GM12878 (cell line): ENCODE results near the gene HOOK2. TPM values are rescaled to one million over a fixed set of nuclear protein-coding genes. Genes with fewer than 3 reads are reported as not detected.

ENCODE experiments used
- ATF7 ChIP-seq: fragments of 450-650 bp; IDR thresholded peaks from 2 replicates; pipeline ENCODE4 v1.6.1; 2016; ENCODE audit warnings: low read depth, mild to moderate bottlenecking
- BHLHE40 ChIP-seq, 2 experiments: fragments of 450-650 bp in 1 of 2; IDR thresholded peaks; 2 replicates each; pipeline ENCODE4 v1.6.1; 2011 to 2017; ENCODE audit warnings: low read depth in 2 of 2, borderline replicate concordance in 1 of 2, improper control_type of control experiment in 1 of 2, low read length in 1 of 2, mild to moderate bottlenecking in 1 of 2
- CBX3 ChIP-seq: fragments of 200-600 bp; sonication (generic); IDR thresholded peaks from 2 replicates; pipeline ENCODE4 v1.6.1; 2016; ENCODE audit warnings: low read depth, borderline replicate concordance
- CBX5 ChIP-seq: sonication (generic); IDR thresholded peaks from 2 replicates; pipeline ENCODE4 v1.6.1; 2016; ENCODE audit warnings: low read depth, moderate library complexity, mild to moderate bottlenecking, inconsistent platforms
- CTCF ChIP-seq, 3 experiments: IDR thresholded peaks in 2 of 3; conservative IDR thresholded peaks in 1 of 3; 2 replicates each; pipeline ENCODE4 v1.5.1; 2011; ENCODE audit warnings: low read depth in 3 of 3, low read length in 3 of 3, mild to moderate bottlenecking in 3 of 3, control low read depth in 2 of 3, moderate library complexity in 2 of 3, inconsistent platforms in 1 of 3, mixed read lengths in 1 of 3; ENCODE audit not compliant: control insufficient read depth in 2 of 3, insufficient read depth in 1 of 3; ENCODE audit errors: extremely low read depth in 1 of 3
- EED ChIP-seq: sonication (generic); IDR thresholded peaks from 2 replicates; pipeline ENCODE4 v1.6.1; 2016; ENCODE audit warnings: antibody characterized with exemption, low read depth
- ESRRA ChIP-seq: IDR thresholded peaks from 2 replicates; pipeline ENCODE4 v1.6.1; 2012; ENCODE audit warnings: mild to moderate bottlenecking, low read length, improper control_type of control experiment
- EZH2 ChIP-seq: IDR thresholded peaks from 2 replicates; pipeline ENCODE4 v1.6.1; 2012; ENCODE audit warnings: low read depth, mild to moderate bottlenecking, control low read depth, inconsistent platforms, low read length, borderline replicate concordance; ENCODE audit not compliant: control insufficient read depth
- HCFC1 ChIP-seq: fragments of 150-350 bp; IDR thresholded peaks from 2 replicates; pipeline ENCODE4 v1.6.1; 2014; ENCODE audit warnings: low read length
- IKZF1 ChIP-seq: fragments of 450-650 bp; conservative IDR thresholded peaks from 2 replicates; pipeline ENCODE4 v1.6.1; 2017; ENCODE audit warnings: antibody characterized with exemption, mild to moderate bottlenecking
- IRF4 ChIP-seq: IDR thresholded peaks from 2 replicates; pipeline ENCODE4 v1.6.1; 2011; ENCODE audit warnings: low read depth, low read length
- NFIC ChIP-seq: IDR thresholded peaks from 2 replicates; pipeline ENCODE4 v1.6.1; 2012; ENCODE audit warnings: low read depth, mild to moderate bottlenecking, inconsistent platforms, low read length, moderate library complexity
- PBX3 ChIP-seq: IDR thresholded peaks from 2 replicates; pipeline ENCODE4 v1.6.1; 2011; ENCODE audit warnings: mild to moderate bottlenecking, low read depth, low read length, moderate library complexity; ENCODE audit not compliant: insufficient replicate concordance
- RAD51 ChIP-seq: fragments of 450-650 bp; IDR thresholded peaks from 2 replicates; pipeline ENCODE4 v1.6.1; 2016; ENCODE audit warnings: moderate library complexity, mild to moderate bottlenecking, inconsistent platforms
- RBBP5 ChIP-seq: fragments of 200-600 bp; sonication (generic); conservative IDR thresholded peaks from 2 replicates; pipeline ENCODE4 v1.6.1; 2016
- SMARCA5 ChIP-seq: fragments of 450-650 bp; IDR thresholded peaks from 2 replicates; pipeline ENCODE4 v1.6.1; 2017; ENCODE audit warnings: mild to moderate bottlenecking
- TARDBP ChIP-seq: IDR thresholded peaks from 2 replicates; pipeline ENCODE4 v1.6.1; 2016; ENCODE audit warnings: borderline replicate concordance
- ZNF622 ChIP-seq: fragments of 450-650 bp; IDR thresholded peaks from 2 replicates; pipeline ENCODE4 v1.6.1; 2017; ENCODE audit warnings: mild to moderate bottlenecking, inconsistent platforms
- polyA plus RNA-seq, 11 experiments: library from polyadenylated mRNA; depleted of rRNA in 4 of 11; unstranded in 6 of 11; stranded (reverse) in 5 of 11; fragments of >200 nt; fragmentation: Nextera tagmentation in 4 of 11; fragmentation: Illumina TruSeq in 1 of 11; extraction: Ambion mirVana in 4 of 11; extraction: Trizol in 1 of 11; gene quantifications; 1 replicate in 1 of 11; 2 replicates in 10 of 11; pipeline versions ENCODE4 v1.2.1 to v1.2.3, GENCODE V29; 2011 to 2016; ENCODE audit warnings: inconsistent platforms in 2 of 11, missing spikeins in 2 of 11, low read depth in 1 of 11
- total RNA-seq, 4 experiments: library from RNA; depleted of rRNA in 3 of 4; stranded (reverse); fragments of >200 nt in 3 of 4; fragmentation: Illumina TruSeq in 1 of 4; extraction: Trizol in 1 of 4; gene quantifications; 2 replicates each; pipeline versions ENCODE4 v1.2.1 to v1.2.3, GENCODE V29; 2013 to 2021
- TF ChIP-seq, protein P1 (sequence below): fragments of 450-650 bp; IDR thresholded peaks from 2 replicates; pipeline ENCODE4 v1.6.1; 2017; ENCODE audit warnings: low read depth, mild to moderate bottlenecking, moderate library complexity
- TF ChIP-seq, protein P2 (sequence below): IDR thresholded peaks from 2 replicates; pipeline ENCODE4 v1.6.1; 2011; ENCODE audit warnings: borderline replicate concordance, low read depth, mild to moderate bottlenecking, moderate library complexity, mixed read lengths, low read length; ENCODE audit not compliant: insufficient read depth; ENCODE audit errors: extremely low read length
- TF ChIP-seq, protein P3 (sequence below): IDR thresholded peaks from 2 replicates; pipeline ENCODE4 v1.6.1; 2012; ENCODE audit warnings: low read depth, low read length, improper control_type of control experiment

Gene HOOK2
- total and polyA plus RNA-seq, 10 of the 15 experiments (the other 5 are each of a cell fraction or from before 2014, with no cell fraction given), result 1.5 to 9.6 (median 6.2) TPM

DNA sequence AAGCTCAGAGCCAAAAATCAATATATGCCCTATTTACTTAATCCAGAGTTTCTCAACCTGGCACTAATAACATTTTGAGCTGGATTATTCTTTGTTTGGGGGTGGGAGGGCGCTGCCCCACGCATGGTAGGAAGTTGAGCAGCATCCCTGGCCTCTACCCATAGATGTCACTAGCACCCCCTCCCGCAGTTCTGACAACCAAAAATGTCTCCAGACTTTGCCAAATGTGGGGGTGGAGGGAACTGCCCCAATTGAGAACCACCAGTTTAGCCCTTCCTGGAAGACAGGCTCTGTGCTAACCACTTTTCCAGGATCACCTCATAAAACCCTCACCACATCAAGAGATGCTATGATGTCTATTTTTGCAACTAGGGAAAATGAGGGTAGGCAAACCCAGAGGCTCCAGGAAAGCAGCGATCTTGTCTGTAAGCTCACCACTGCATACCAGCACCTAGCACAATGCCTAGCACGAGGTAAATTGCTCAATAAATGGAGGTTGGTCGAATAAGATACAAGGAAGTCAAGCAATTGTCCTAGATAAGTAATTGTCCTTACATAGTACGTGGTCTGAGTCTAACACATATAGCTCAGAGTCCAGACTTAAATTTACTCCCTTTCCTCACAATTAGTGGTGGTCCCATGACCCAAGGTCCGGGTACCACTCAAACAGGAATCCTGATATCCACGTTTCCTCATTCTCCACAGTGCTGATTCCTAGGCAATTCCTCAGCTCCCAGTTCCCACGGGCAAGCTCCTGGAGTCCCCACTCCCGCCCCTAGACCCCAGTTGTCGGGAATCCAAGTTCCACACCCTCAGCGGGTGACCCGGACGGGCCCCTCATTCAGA is 41.8 kb downstream of the HOOK2 start (continued):
- TF ChIP-seq, protein P1, sequence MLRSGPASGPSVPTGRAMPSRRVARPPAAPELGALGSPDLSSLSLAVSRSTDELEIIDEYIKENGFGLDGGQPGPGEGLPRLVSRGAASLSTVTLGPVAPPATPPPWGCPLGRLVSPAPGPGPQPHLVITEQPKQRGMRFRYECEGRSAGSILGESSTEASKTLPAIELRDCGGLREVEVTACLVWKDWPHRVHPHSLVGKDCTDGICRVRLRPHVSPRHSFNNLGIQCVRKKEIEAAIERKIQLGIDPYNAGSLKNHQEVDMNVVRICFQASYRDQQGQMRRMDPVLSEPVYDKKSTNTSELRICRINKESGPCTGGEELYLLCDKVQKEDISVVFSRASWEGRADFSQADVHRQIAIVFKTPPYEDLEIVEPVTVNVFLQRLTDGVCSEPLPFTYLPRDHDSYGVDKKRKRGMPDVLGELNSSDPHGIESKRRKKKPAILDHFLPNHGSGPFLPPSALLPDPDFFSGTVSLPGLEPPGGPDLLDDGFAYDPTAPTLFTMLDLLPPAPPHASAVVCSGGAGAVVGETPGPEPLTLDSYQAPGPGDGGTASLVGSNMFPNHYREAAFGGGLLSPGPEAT, result no peak
- TF ChIP-seq CBX3, result no peak
- no peak for TF ChIP-seq NFIC
- no peak; a peak in 1 of 4 replicates for TF ChIP-seq BHLHE40 (IDR thresholded peaks at IDR 0.05; ENCODE audit: borderline replicate concordance in 1 of 2, low read depth in 2 of 2, low read length in 1 of 2)
- TF ChIP-seq EZH2, result no peak
- TF ChIP-seq, protein P2, sequence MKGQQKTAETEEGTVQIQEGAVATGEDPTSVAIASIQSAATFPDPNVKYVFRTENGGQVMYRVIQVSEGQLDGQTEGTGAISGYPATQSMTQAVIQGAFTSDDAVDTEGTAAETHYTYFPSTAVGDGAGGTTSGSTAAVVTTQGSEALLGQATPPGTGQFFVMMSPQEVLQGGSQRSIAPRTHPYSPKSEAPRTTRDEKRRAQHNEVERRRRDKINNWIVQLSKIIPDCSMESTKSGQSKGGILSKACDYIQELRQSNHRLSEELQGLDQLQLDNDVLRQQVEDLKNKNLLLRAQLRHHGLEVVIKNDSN, result no peak
- no peak for TF ChIP-seq RAD51
- TF ChIP-seq SMARCA5, result peak; percentile 63; the same call in 1 of the 2 replicates
- TF ChIP-seq RBBP5, result no peak
- TF ChIP-seq CBX5, result no peak
- no peak for TF ChIP-seq EED
- no peak for TF ChIP-seq PBX3
- TF ChIP-seq ATF7, result no peak
- TF ChIP-seq, protein P3, sequence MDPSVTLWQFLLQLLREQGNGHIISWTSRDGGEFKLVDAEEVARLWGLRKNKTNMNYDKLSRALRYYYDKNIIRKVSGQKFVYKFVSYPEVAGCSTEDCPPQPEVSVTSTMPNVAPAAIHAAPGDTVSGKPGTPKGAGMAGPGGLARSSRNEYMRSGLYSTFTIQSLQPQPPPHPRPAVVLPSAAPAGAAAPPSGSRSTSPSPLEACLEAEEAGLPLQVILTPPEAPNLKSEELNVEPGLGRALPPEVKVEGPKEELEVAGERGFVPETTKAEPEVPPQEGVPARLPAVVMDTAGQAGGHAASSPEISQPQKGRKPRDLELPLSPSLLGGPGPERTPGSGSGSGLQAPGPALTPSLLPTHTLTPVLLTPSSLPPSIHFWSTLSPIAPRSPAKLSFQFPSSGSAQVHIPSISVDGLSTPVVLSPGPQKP, result no peak
- 0 out of 2 replicates have a peak, but pooled peaks have one; percentile 34 for TF ChIP-seq IRF4
- TF ChIP-seq ESRRA, result no peak
- no peak for TF ChIP-seq HCFC1
- TF ChIP-seq IKZF1, result 0 out of 2 replicates have a peak, but pooled peaks have one; percentile 19
- TF ChIP-seq ZNF622, result no peak
- TF ChIP-seq TARDBP, result no peak
- peak; percentile 59 to 73 (median 72) for TF ChIP-seq CTCF (IDR thresholded peaks at IDR 0.05 in 2 of 3, conservative IDR thresholded peaks at IDR 0.05 in 1 of 3; ENCODE audit: control insufficient read depth in 2 of 3, extremely low read depth in 1 of 3, insufficient read depth in 1 of 3, low read depth in 3 of 3, low read length in 3 of 3)
